HS-5 (cell line): ENCODE measurements around the gene CDCA8.
"Not testable (repeated sequence)": the region's sequence is repeated elsewhere in the genome, so short reads cannot be mapped to it uniquely, and the experiment has no call there.

Experiments used
- DNase-seq: peaks from one replicate; pipeline ENCODE4 v3.0.0-alpha.2; 2012; ENCODE audit warnings: low read depth

CDCA8 gene

GRCh38 chr1:37738619-37739018, 46.3 kb downstream of the CDCA8 start:
- not testable (repeated sequence) for DNase-seq

- no peak for DNase-seq
These were observed 46.9 kb downstream of the CDCA8 start for GRCh38 chr1:37739222-37739621.

GRCh38 chr1:37741130-37741529, 48.8 kb downstream of the CDCA8 start:
- DNase-seq: no peak

GRCh38 chr1:37741662-37742061, 49.3 kb downstream of the CDCA8 start:
- no peak for DNase-seq

- DNase-seq: no peak
These were observed 54.5 kb downstream of the CDCA8 start for GRCh38 chr1:37746806-37747205.

GRCh38 chr1:37748565-37748964, 56.2 kb downstream of the CDCA8 start:
- DNase-seq: no peak

GRCh38 chr1:37752213-37752582, 59.9 kb downstream of the CDCA8 start:
- DNase-seq: no peak

GRCh38 chr1:37752583-37753471, 60.5 kb downstream of the CDCA8 start:
- DNase-seq: no peak

GRCh38 chr1:37753473-37754321, 61.4 kb downstream of the CDCA8 start:
- DNase-seq: no peak

GRCh38 chr1:37755290-37755689, 63.0 kb downstream of the CDCA8 start:
- no peak for DNase-seq

GRCh38 chr1:37755951-37756560, 63.7 kb downstream of the CDCA8 start:
- DNase-seq: no peak
